ENCODE data around the gene SMOC2. TPM values are rescaled to one million over a fixed set of nuclear protein-coding genes. Genes with fewer than 3 reads are reported as not detected.

The SMOC2 gene
- total RNA-seq, 1 experiment from 2014 or later, result 2.1 TPM

- Histone ChIP-seq H3K14ac (ENCODE audit: insufficient read depth, low read length) (no peak overlapping the region; the same call in 1 of the 2 replicates), H3K23ac (ENCODE audit: insufficient read length, low read depth, low read length) (no peak overlapping the region), H3K27ac (ENCODE audit: insufficient read length, low read depth, low read length) (no peak overlapping the region), H3K79me1 (ENCODE audit: insufficient read depth, low read depth, low read length, poor library complexity, severe bottlenecking) (no peaks in the 10 kb centered on the region), H4K5ac (ENCODE audit: insufficient read length, low read depth, low read length) (no peak overlapping the region), H2AFZ (ENCODE audit: low read length) (no peak overlapping the region), H3K23me2 (ENCODE audit: insufficient read length, low read depth, low read length, poor library complexity, severe bottlenecking) (no peaks in the 10 kb centered on the region), H2BK120ac (ENCODE audit: low read depth, low read length, poor library complexity, severe bottlenecking) (no peak overlapping the region), H2BK15ac (ENCODE audit: low read depth, low read length) (peak overlapping the region; percentile 69; the same call in 1 of the 2 replicates), H4K20me1 (ENCODE audit: control insufficient read depth, insufficient read depth, insufficient read length) (no peaks in the 10 kb centered on the region), H3K9ac (ENCODE audit: extremely low read depth, insufficient read length, low read length) (no peak overlapping the region), H3K56ac (ENCODE audit: insufficient read length, low read depth, low read length) (no peak overlapping the region), H2BK20ac (ENCODE audit: low read depth, low read length, poor library complexity, severe bottlenecking) (no peak overlapping the region), H3K27me3 (ENCODE audit: insufficient read depth, low read length) (no peaks in the 10 kb centered on the region), H3K4me1 (ENCODE audit: insufficient read depth, low read length) (peaks cover 12% of the 10 kb centered on the region; the same call in 1 of the 2 replicates), H2BK5ac (ENCODE audit: insufficient read length, low read length) (no peak overlapping the region), H4K91ac (ENCODE audit: insufficient read length, low read depth, low read length) (no peak overlapping the region), H3K4me2 (ENCODE audit: insufficient read depth, insufficient read length, low read length) (no peak overlapping the region), H4K8ac (replicated peaks; ENCODE audit: insufficient read length, low read depth, low read length) (no peak overlapping the region), H2AK5ac (ENCODE audit: insufficient read length, low read length) (no peak overlapping the region), H3K9me3 (ENCODE audit: control insufficient read depth, low read depth, low read length) (no peaks in the 10 kb centered on the region), H3K18ac (ENCODE audit: insufficient read length, low read depth, low read length) (peak overlapping the region; percentile 29), H3K79me2 (ENCODE audit: insufficient read depth, low read length) (no peaks in the 10 kb centered on the region), H3T11ph (ENCODE audit: low read length) (no peak overlapping the region), H3K4ac (ENCODE audit: low read depth, low read length) (no peak overlapping the region), H2BK12ac (ENCODE audit: insufficient read length, low read depth, low read length) (no peak overlapping the region)
- no CpG with 5 or more reads among the region's 10 CpGs for WGBS (ENCODE audit: extremely low coverage, insufficient read length, low lambda C conversion rate)
- no peak overlapping the region for H3K4me3 Mint-ChIP-seq
- no peak overlapping the region for H3K27ac Mint-ChIP-seq
- no peak for DNase-seq
- no peaks in the 10 kb centered on the region; a peak in 1 of 5 replicates for H3K9me3 Mint-ChIP-seq
- no peaks in the 10 kb centered on the region; a peak in 1 of 7 replicates for H3K36me3 Mint-ChIP-seq (ENCODE audit: insufficient read depth in 1 of 3, low read depth in 3 of 3)
- H3K4me1 Mint-ChIP-seq, result peaks cover 37 to 52% of the 10 kb centered on the region in 2 experiments
- H3K27me3 Mint-ChIP-seq (ENCODE audit: low read depth), result no peaks in the 10 kb centered on the region; the same call in 1 of the 2 replicates
- TF ChIP-seq, protein P1, sequence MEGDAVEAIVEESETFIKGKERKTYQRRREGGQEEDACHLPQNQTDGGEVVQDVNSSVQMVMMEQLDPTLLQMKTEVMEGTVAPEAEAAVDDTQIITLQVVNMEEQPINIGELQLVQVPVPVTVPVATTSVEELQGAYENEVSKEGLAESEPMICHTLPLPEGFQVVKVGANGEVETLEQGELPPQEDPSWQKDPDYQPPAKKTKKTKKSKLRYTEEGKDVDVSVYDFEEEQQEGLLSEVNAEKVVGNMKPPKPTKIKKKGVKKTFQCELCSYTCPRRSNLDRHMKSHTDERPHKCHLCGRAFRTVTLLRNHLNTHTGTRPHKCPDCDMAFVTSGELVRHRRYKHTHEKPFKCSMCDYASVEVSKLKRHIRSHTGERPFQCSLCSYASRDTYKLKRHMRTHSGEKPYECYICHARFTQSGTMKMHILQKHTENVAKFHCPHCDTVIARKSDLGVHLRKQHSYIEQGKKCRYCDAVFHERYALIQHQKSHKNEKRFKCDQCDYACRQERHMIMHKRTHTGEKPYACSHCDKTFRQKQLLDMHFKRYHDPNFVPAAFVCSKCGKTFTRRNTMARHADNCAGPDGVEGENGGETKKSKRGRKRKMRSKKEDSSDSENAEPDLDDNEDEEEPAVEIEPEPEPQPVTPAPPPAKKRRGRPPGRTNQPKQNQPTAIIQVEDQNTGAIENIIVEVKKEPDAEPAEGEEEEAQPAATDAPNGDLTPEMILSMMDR (conservative IDR thresholded peaks at IDR 0.05), result no peak
Measured at GRCh38 chr6:168537540-168537884, 96.5 kb downstream of the SMOC2 start.
